HepG2 (cell line): ENCODE measurements around the gene RNF5. TPM values are rescaled to one million over a fixed set of nuclear protein-coding genes. Genes with fewer than 3 reads are reported as not detected.

ENCODE experiments used
- CC2D1A ChIP-seq: sonication (generic); formaldehyde crosslinking; IDR thresholded peaks from 2 replicates; pipeline ENCODE4 v1.8.1; 2023; ENCODE audit warnings: mild to moderate bottlenecking, missing genetic modification reagents
- ELF1 ChIP-seq: sonication (generic); formaldehyde crosslinking; IDR thresholded peaks from 2 replicates; pipeline ENCODE4 v1.4.0; 2020; ENCODE audit warnings: missing genetic modification reagents
- IRF2 ChIP-seq: IDR thresholded peaks from 2 replicates; pipeline ENCODE4 v1.6.1; 2018; ENCODE audit warnings: missing genetic modification reagents, missing compliant biosample characterization
- JARID2 ChIP-seq: sonication (generic); formaldehyde crosslinking; IDR thresholded peaks from 2 replicates; pipeline ENCODE4 v1.8.1; 2023; ENCODE audit warnings: missing genetic modification reagents, inconsistent platforms; ENCODE audit not compliant: insufficient replicate concordance
- KLF6 ChIP-seq: IDR thresholded peaks from 2 replicates; pipeline ENCODE4 v1.8.0; 2016; ENCODE audit warnings: missing biosample characterization, missing genetic modification reagents
- KMT2B ChIP-seq: IDR thresholded peaks from 2 replicates; pipeline ENCODE4 v1.6.1; 2016; ENCODE audit warnings: missing genetic modification reagents, missing compliant biosample characterization
- NR2F6 ChIP-seq, 2 experiments: IDR thresholded peaks; 2 replicates each; pipeline ENCODE4 v1.6.1; 2016; ENCODE audit warnings: antibody characterized with exemption in 1 of 2, mild to moderate bottlenecking in 1 of 2
- REPIN1 ChIP-seq: sonication (generic); formaldehyde crosslinking; IDR thresholded peaks from 2 replicates; pipeline ENCODE4 v1.8.0; 2022; ENCODE audit warnings: missing genetic modification reagents, low read depth, mild to moderate bottlenecking, borderline replicate concordance
- TCF12 ChIP-seq, 2 experiments: fragments of 450-650 bp in 1 of 2; sonication (generic) in 1 of 2; formaldehyde crosslinking in 1 of 2; IDR thresholded peaks; 2 replicates each; pipeline versions ENCODE4 v1.6.1 to v1.8.0; 2017 to 2022; ENCODE audit warnings: antibody characterized with exemption in 1 of 2, mild to moderate bottlenecking in 1 of 2, missing genetic modification reagents in 1 of 2, moderate library complexity in 1 of 2
- ZFY ChIP-seq: sonication (generic); formaldehyde crosslinking; IDR thresholded peaks from 2 replicates; pipeline ENCODE4 v1.4.0; 2020; ENCODE audit warnings: missing genetic modification reagents
- ZNF225 ChIP-seq: sonication (generic); formaldehyde crosslinking; IDR thresholded peaks from 2 replicates; pipeline ENCODE4 v1.4.0; 2020; ENCODE audit warnings: mild to moderate bottlenecking, missing genetic modification reagents
- ZNF230 ChIP-seq: sonication (generic); formaldehyde crosslinking; IDR thresholded peaks from 2 replicates; pipeline ENCODE4 v1.4.0; 2020; ENCODE audit warnings: mild to moderate bottlenecking, missing genetic modification reagents
- ZNF3 ChIP-seq: IDR thresholded peaks from 2 replicates; pipeline ENCODE4 v1.7.0; 2017; ENCODE audit warnings: inconsistent platforms
- ZNF333 ChIP-seq: sonication (generic); formaldehyde crosslinking; IDR thresholded peaks from 2 replicates; pipeline ENCODE4 v1.4.0; 2020; ENCODE audit warnings: mild to moderate bottlenecking, missing genetic modification reagents, borderline replicate concordance
- ZSCAN20 ChIP-seq: sonication (generic); formaldehyde crosslinking; IDR thresholded peaks from 2 replicates; pipeline ENCODE4 v1.4.0; 2020; ENCODE audit warnings: missing genetic modification reagents, mild to moderate bottlenecking, borderline replicate concordance
- polyA plus RNA-seq, 8 experiments: library from polyadenylated mRNA; depleted of rRNA in 3 of 8; stranded (reverse) in 7 of 8; unstranded in 1 of 8; fragments of >200 nt; fragmentation: Illumina TruSeq in 4 of 8; extraction: Trizol in 4 of 8; gene quantifications; 2 replicates each; pipeline versions ENCODE4 v1.2.1 to v1.2.3, GENCODE V29; 2011 to 2016; ENCODE audit warnings: low read depth in 4 of 8, missing spikeins in 1 of 8, mixed read lengths in 1 of 8; ENCODE audit not compliant: insufficient read depth in 1 of 8
- total RNA-seq, 5 experiments: library from RNA; depleted of rRNA; stranded (reverse); fragments of >200 nt; fragmentation: Illumina TruSeq; extraction: Trizol; gene quantifications; 2 replicates each; pipeline ENCODE4 v1.2.3, GENCODE V29; 2016; ENCODE audit warnings: low read depth in 1 of 5
- TF ChIP-seq, protein P1 (sequence below): IDR thresholded peaks from 2 replicates; pipeline ENCODE4 v1.6.1; 2016; ENCODE audit warnings: low read depth
- TF ChIP-seq, protein P2 (sequence below): sonication (generic); formaldehyde crosslinking; IDR thresholded peaks from 2 replicates; pipeline ENCODE4 v1.8.0; 2022; ENCODE audit warnings: missing genetic modification reagents, mild to moderate bottlenecking, inconsistent platforms, borderline replicate concordance
- TF ChIP-seq, protein P3 (sequence below): IDR thresholded peaks from 2 replicates; pipeline ENCODE4 v1.6.1; 2016; ENCODE audit warnings: missing compliant biosample characterization, missing genetic modification reagents, borderline replicate concordance
- TF ChIP-seq, protein P4 (sequence below): sonication (generic); formaldehyde crosslinking; IDR thresholded peaks from 2 replicates; pipeline ENCODE4 v1.4.0; 2020; ENCODE audit warnings: missing genetic modification reagents
- TF ChIP-seq, protein P5 (sequence below): sonication (generic); formaldehyde crosslinking; IDR thresholded peaks from 2 replicates; pipeline ENCODE4 v1.5.0; 2020; ENCODE audit warnings: mild to moderate bottlenecking, low read depth, missing genetic modification reagents, borderline replicate concordance
- TF ChIP-seq, protein P6 (sequence below): sonication (generic); formaldehyde crosslinking; IDR thresholded peaks from 2 replicates; pipeline ENCODE4 v1.4.0; 2020; ENCODE audit warnings: mild to moderate bottlenecking, low read depth, missing genetic modification reagents

RNF5 gene
- total and polyA plus RNA-seq, 2 of the 13 experiments (the other 11 are each of a cell fraction or from before 2014, with no cell fraction given) = 98.0 to 131 TPM

DNA sequence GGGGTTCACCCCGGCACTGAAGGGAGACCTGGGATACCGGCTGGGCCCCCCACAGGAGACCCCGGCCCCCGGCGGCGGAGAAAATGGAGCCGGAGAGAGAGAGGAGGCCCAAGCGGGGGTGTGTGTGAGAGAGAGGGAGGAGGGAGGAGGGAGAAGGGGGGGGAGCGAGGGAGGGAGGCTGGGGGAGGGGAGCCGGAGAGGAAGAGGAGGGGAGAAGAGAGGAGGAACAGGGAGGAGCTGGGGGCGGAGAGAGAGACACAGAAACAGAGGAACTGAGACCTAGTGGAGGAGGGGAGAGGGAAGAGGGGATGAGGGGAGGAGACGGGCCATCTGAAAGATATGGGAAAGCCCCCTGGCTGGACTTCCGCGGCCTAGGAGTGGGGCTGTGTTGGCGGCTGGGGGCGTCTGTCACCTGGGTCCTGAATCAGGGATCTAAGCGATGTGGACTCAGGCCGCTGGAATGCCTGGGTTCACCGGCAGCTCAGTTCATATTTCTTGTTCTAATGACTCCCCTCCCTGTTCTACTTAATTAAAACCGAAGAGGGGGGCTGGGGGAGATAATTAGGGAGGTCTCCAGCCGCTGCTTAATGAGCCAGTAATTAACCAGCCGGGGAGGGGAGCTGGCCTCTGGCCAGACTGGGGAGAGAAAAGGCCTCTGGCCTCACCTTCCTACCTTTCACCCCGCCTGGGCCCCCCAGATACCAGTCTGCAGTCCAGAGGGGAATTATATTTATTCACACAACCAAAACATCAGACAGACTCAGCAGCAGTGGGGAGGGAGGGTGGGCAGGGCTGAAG is 12.0 kb downstream of the RNF5 start, which contains the start of gene PBX2 (continued):
- TF ChIP-seq, protein P1, sequence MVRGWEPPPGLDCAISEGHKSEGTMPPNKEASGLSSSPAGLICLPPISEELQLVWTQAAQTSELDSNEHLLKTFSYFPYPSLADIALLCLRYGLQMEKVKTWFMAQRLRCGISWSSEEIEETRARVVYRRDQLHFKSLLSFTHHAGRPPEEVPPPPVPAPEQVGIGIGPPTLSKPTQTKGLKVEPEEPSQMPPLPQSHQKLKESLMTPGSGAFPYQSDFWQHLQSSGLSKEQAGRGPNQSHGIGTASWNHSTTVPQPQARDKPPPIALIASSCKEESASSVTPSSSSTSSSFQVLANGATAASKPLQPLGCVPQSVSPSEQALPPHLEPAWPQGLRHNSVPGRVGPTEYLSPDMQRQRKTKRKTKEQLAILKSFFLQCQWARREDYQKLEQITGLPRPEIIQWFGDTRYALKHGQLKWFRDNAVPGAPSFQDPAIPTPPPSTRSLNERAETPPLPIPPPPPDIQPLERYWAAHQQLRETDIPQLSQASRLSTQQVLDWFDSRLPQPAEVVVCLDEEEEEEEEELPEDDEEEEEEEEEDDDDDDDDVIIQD (CRISPR knock-in tag) = peak; percentile 68
- TF ChIP-seq ZNF333 (CRISPR knock-in tag) (peak; percentile 72; the same call in 1 of the 2 replicates), IRF2 (0 out of 2 replicates have a peak, but pooled peaks have one; percentile 1), NR2F6 (IDR thresholded peaks at IDR 0.05) (no peak), NR2F6 (CRISPR knock-in tag; IDR thresholded peaks at IDR 0.05) (peak; percentile 47; the same call in 1 of the 2 replicates), KLF6 (CRISPR knock-in tag) (0 out of 2 replicates have a peak, but pooled peaks have one; percentile 35), TCF12 (IDR thresholded peaks at IDR 0.05) (no peak), TCF12 (CRISPR knock-in tag; IDR thresholded peaks at IDR 0.05) (peak; percentile 61; the same call in 1 of the 2 replicates), ZNF225 (CRISPR knock-in tag) (no peak), ZFY (CRISPR knock-in tag) (peak; percentile 74), ZNF3 (CRISPR knock-in tag) (0 out of 2 replicates have a peak, but pooled peaks have one; percentile 14), ZSCAN20 (CRISPR knock-in tag) (no peak), ZNF230 (CRISPR knock-in tag) (peak; percentile 39; the same call in 1 of the 2 replicates), ELF1 (CRISPR knock-in tag) (no peak), KMT2B (peak; percentile 48; the same call in 1 of the 2 replicates), CC2D1A (no peak), REPIN1 (CRISPR knock-in tag) (peak; percentile 31; the same call in 1 of the 2 replicates), JARID2 (CRISPR knock-in tag) (peak; percentile 61)
- TF ChIP-seq, protein P2, sequence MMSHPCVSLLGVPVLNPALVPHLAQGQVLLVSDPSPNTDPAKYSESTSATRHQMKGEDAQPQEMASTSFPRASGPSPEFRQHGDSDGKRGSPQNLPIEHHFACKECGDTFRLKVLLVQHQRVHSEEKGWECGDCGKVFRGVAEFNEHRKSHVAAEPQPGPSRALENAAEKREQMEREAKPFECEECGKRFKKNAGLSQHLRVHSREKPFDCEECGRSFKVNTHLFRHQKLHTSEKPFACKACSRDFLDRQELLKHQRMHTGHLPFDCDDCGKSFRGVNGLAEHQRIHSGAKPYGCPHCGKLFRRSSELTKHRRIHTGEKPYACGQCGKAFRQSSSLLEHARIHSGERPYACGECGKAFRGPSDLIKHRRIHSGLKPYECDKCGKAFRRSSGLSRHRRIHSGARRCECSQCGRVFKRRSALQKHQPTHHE (CRISPR knock-in tag) = peak; percentile 80; the same call in 1 of the 2 replicates
- TF ChIP-seq, protein P3, sequence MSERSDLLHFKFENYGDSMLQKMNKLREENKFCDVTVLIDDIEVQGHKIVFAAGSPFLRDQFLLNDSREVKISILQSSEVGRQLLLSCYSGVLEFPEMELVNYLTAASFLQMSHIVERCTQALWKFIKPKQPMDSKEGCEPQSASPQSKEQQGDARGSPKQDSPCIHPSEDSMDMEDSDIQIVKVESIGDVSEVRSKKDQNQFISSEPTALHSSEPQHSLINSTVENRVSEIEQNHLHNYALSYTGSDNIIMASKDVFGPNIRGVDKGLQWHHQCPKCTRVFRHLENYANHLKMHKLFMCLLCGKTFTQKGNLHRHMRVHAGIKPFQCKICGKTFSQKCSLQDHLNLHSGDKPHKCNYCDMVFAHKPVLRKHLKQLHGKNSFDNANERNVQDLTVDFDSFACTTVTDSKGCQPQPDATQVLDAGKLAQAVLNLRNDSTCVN (CRISPR knock-in tag) = peak; percentile 68; the same call in 1 of the 2 replicates
- TF ChIP-seq, protein P4, sequence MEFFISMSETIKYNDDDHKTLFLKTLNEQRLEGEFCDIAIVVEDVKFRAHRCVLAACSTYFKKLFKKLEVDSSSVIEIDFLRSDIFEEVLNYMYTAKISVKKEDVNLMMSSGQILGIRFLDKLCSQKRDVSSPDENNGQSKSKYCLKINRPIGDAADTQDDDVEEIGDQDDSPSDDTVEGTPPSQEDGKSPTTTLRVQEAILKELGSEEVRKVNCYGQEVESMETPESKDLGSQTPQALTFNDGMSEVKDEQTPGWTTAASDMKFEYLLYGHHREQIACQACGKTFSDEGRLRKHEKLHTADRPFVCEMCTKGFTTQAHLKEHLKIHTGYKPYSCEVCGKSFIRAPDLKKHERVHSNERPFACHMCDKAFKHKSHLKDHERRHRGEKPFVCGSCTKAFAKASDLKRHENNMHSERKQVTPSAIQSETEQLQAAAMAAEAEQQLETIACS = no peak
- TF ChIP-seq, protein P5, sequence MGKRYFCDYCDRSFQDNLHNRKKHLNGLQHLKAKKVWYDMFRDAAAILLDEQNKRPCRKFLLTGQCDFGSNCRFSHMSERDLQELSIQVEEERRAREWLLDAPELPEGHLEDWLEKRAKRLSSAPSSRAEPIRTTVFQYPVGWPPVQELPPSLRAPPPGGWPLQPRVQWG (CRISPR knock-in tag) = no peak
- TF ChIP-seq, protein P6, sequence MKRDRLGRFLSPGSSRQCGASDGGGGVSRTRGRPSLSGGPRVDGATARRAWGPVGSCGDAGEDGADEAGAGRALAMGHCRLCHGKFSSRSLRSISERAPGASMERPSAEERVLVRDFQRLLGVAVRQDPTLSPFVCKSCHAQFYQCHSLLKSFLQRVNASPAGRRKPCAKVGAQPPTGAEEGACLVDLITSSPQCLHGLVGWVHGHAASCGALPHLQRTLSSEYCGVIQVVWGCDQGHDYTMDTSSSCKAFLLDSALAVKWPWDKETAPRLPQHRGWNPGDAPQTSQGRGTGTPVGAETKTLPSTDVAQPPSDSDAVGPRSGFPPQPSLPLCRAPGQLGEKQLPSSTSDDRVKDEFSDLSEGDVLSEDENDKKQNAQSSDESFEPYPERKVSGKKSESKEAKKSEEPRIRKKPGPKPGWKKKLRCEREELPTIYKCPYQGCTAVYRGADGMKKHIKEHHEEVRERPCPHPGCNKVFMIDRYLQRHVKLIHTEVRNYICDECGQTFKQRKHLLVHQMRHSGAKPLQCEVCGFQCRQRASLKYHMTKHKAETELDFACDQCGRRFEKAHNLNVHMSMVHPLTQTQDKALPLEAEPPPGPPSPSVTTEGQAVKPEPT (CRISPR knock-in tag) = 0 out of 2 replicates have a peak, but pooled peaks have one; percentile 61
